Neuronal stem cell (in vitro differentiated cells): Measurements from ENCODE around the gene AHNAK.

ENCODE experiments used
- DNase-seq: peaks from one replicate; pipeline ENCODE4 v3.0.0-alpha.2; 2013; ENCODE audit warnings: low spot score
- H2AFZ ChIP-seq: one replicate; pipeline ENCODE4 v1.6.1; 2013; ENCODE audit warnings: mild to moderate bottlenecking, low read length, inconsistent platforms
- H2AK5ac ChIP-seq: 2 replicates; pipeline ENCODE4 v1.6.1; 2013; ENCODE audit warnings: low read depth, mild to moderate bottlenecking, inconsistent platforms, low read length, moderate library complexity, mixed read lengths
- H2BK120ac ChIP-seq: 2 replicates; pipeline ENCODE4 v1.6.1; 2013; ENCODE audit warnings: low read depth, mild to moderate bottlenecking, inconsistent platforms, low read length, moderate library complexity, mixed read lengths
- H2BK12ac ChIP-seq: one replicate; pipeline ENCODE4 v1.6.1; 2013; ENCODE audit warnings: low read length, inconsistent platforms
- H2BK15ac ChIP-seq: 2 replicates; pipeline ENCODE4 v1.6.1; 2013; ENCODE audit warnings: mild to moderate bottlenecking, low read length, inconsistent platforms, mixed read lengths
- H2BK5ac ChIP-seq: one replicate; pipeline ENCODE4 v1.6.1; 2013; ENCODE audit warnings: inconsistent platforms, mild to moderate bottlenecking, low read length, moderate library complexity
- H3K14ac ChIP-seq: one replicate; pipeline ENCODE4 v1.6.1; 2013; ENCODE audit warnings: low read length, inconsistent platforms
- H3K18ac ChIP-seq: 2 replicates; pipeline ENCODE4 v1.6.1; 2013; ENCODE audit warnings: low read length, inconsistent platforms
- H3K23ac ChIP-seq: 2 replicates; pipeline ENCODE4 v1.6.1; 2013; ENCODE audit warnings: low read depth, mild to moderate bottlenecking, mixed read lengths, low read length, inconsistent platforms; ENCODE audit not compliant: poor library complexity
- H3K27ac ChIP-seq: replicated peaks from 3 replicates; pipeline ENCODE4 v1.5.1; 2013; ENCODE audit warnings: low read length, inconsistent platforms
- H3K27me3 ChIP-seq, 3 experiments: 2 replicates each; pipeline ENCODE4 v1.6.1; 2013; ENCODE audit warnings: low read length in 3 of 3, mild to moderate bottlenecking in 2 of 3, inconsistent platforms in 1 of 3, low read depth in 1 of 3, mixed read lengths in 1 of 3, moderate library complexity in 1 of 3; ENCODE audit not compliant: control insufficient read depth in 3 of 3, insufficient read depth in 3 of 3
- H3K36me3 ChIP-seq, 2 donors: replicated peaks in 1 of 2; 2 replicates each; pipeline ENCODE4 v1.6.1; 2013; ENCODE audit warnings: low read length in 2 of 2; ENCODE audit not compliant: control insufficient read depth in 2 of 2, insufficient read depth in 2 of 2
- H3K4ac ChIP-seq: 2 replicates; pipeline ENCODE4 v1.6.1; 2013; ENCODE audit warnings: inconsistent platforms, mild to moderate bottlenecking, low read length, moderate library complexity
- H3K4me1 ChIP-seq, 2 donors: 1 replicate in 1 of 2; 2 replicates in 1 of 2; pipeline ENCODE4 v1.6.1; 2013; ENCODE audit warnings: low read length in 2 of 2, low read depth in 1 of 2; ENCODE audit not compliant: control insufficient read depth in 2 of 2, insufficient read depth in 1 of 2
- H3K4me2 ChIP-seq: one replicate; pipeline ENCODE4 v1.6.1; 2013; ENCODE audit warnings: mild to moderate bottlenecking, low read length, inconsistent platforms; ENCODE audit not compliant: insufficient read depth, poor library complexity, severe bottlenecking
- H3K4me3 ChIP-seq, 2 donors: 2 replicates each; pipeline ENCODE4 v1.5.1; 2013; ENCODE audit warnings: low read length in 2 of 2, mild to moderate bottlenecking in 2 of 2, inconsistent platforms in 1 of 2, moderate library complexity in 1 of 2
- H3K79me1 ChIP-seq: one replicate; pipeline ENCODE4 v1.6.1; 2013; ENCODE audit warnings: low read depth, mild to moderate bottlenecking, inconsistent platforms, low read length, moderate library complexity
- H3K9ac ChIP-seq: one replicate; pipeline ENCODE4 v1.6.1; 2013; ENCODE audit warnings: mild to moderate bottlenecking, low read depth, low read length, inconsistent platforms; ENCODE audit not compliant: poor library complexity
- H3K9me3 ChIP-seq, 2 donors: replicated peaks in 1 of 2; 2 replicates each; pipeline versions ENCODE3 to v1.6.1; 2013; ENCODE audit warnings: low read length in 2 of 2, mild to moderate bottlenecking in 2 of 2, inconsistent platforms in 1 of 2, low read depth in 1 of 2, mixed read lengths in 1 of 2, moderate library complexity in 1 of 2; ENCODE audit not compliant: control insufficient read depth in 2 of 2, insufficient read depth in 1 of 2
- H4K8ac ChIP-seq: one replicate; pipeline ENCODE4 v1.6.1; 2013; ENCODE audit warnings: low read depth, mild to moderate bottlenecking, inconsistent platforms, low read length, moderate library complexity
- H4K91ac ChIP-seq: one replicate; pipeline ENCODE4 v1.6.1; 2013; ENCODE audit warnings: low read length, low read depth, mild to moderate bottlenecking, inconsistent platforms; ENCODE audit not compliant: poor library complexity
- WGBS, 2 donors: extraction: QIAGEN DNeasy Blood & Tissue Kit; methylation state at CpG; one replicate each; pipeline ENCODE4 v1.1.7; 2013; ENCODE audit warnings: missing lambda C conversion rate in 2 of 2, mixed read lengths in 1 of 2; ENCODE audit not compliant: insufficient read length in 2 of 2, insufficient replicate concordance in 1 of 2; ENCODE audit errors: extremely low coverage in 2 of 2; 5-methylcytosine and 5-hydroxymethylcytosine counted together

The AHNAK gene

GRCh38 chr11:62546929-62547625 lies 471 bp upstream of the AHNAK start:
- Histone ChIP-seq H3K4ac (no peak overlapping the region), H3K79me1 (peaks cover 3% of the 10 kb centered on the region), H4K8ac (no peak overlapping the region), H3K27ac (no peak overlapping the region), H3K36me3 (no peaks in the 10 kb centered on the region), H3K4me3 (peak overlapping the region; percentile 16 to 70), H2BK15ac (peak overlapping the region; percentile 92), H2AK5ac (peak overlapping the region; percentile 43), H2BK12ac (peak overlapping the region; percentile 16), H3K27me3 (peaks cover 21 to 63% (median 47%) of the 10 kb centered on the region in 3 experiments), H3K18ac (peak overlapping the region; percentile 90), H3K14ac (no peak overlapping the region), H3K9ac (peak overlapping the region; percentile 30), H2BK5ac (peak overlapping the region; percentile 67), H4K91ac (no peak overlapping the region), H2AFZ (peak overlapping the region; percentile 83), H2BK120ac (peak overlapping the region; percentile 62), H3K9me3 (no peaks in the 10 kb centered on the region), H3K4me2 (peak overlapping the region; percentile 97), H3K4me1 (peaks cover 37 to 38% of the 10 kb centered on the region in 2 donors), H3K23ac (peak overlapping the region; percentile 12)
- DNase-seq = no peak
- no CpG with 5 or more reads among the region's 40 CpGs for WGBS, 2 donors

DNA sequence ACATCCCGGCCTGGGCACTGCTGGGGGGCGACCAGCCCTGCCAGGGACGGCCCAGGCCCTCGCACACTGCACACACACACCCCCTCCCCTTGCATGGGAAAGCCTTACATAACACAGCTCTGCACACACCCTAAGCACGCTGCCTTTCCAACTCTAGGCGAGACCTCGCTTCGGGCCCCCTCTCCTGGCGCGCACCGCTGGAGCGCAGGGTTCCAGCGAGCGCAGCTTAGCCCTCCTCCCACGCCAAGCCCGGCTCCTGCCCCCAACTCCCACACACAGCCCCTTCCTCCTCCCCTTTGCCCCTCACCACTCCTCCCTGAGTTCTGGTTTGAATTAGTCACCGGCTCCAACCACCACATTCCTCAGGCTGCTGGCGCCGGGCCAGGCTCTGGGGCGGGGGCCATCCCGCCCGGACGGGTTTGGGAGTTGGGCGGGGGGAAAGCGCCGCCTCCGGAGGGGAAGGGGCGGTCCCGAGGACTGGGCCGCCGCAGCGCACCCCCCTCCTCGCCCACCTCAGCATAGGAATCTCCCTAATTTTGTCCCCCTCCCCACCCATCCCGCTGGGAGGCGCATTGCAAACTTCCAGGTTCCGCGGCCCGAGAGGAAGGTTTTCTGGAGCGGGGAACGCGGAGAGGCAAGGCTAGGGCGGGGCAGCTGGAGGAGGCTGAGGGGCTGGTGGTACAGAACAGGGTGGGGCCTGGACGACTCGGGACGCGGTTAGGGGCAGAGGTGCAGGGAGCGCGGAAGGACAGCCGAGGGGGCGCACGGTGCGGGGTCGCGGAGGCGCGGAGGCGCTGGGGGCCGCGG lies 966 bp downstream of the AHNAK start:
- WGBS, 2 donors = no CpG with 5 or more reads among the region's 59 CpGs
- peak; percentile 78 for DNase-seq
- peak overlapping the region; percentile 8 for H3K27ac ChIP-seq

GRCh38 chr11:62544581-62545436 lies 1.8 kb downstream of the AHNAK start:
- peak overlapping the region; percentile 57 for H2BK5ac ChIP-seq
- H3K4me1 ChIP-seq = peaks cover 35 to 45% of the 10 kb centered on the region in 2 donors
- peak overlapping the region; percentile 97 for H3K18ac ChIP-seq
- H3K27ac ChIP-seq = no peak overlapping the region
- H2AK5ac ChIP-seq = peak overlapping the region; percentile 53
- peak overlapping the region; percentile 90 for H3K14ac ChIP-seq
- peaks cover 5% of the 10 kb centered on the region for H3K79me1 ChIP-seq
- H4K91ac ChIP-seq = no peak overlapping the region
- H3K4ac ChIP-seq = no peak overlapping the region
- peak overlapping the region; percentile 45 to 96 for H3K4me3 ChIP-seq
- peak overlapping the region; percentile 97 for H3K4me2 ChIP-seq
- H2BK12ac ChIP-seq = peak overlapping the region; percentile 88
- H3K9me3 ChIP-seq = no peaks in the 10 kb centered on the region
- H3K9ac ChIP-seq = peak overlapping the region; percentile 88
- peak overlapping the region; percentile 53 for H2BK120ac ChIP-seq
- H2AFZ ChIP-seq = peak overlapping the region; percentile 83
- DNase-seq = no peak
- no peak overlapping the region for H4K8ac ChIP-seq
- no CpG with 5 or more reads among the region's 32 CpGs for whole genome bisulfite sequencing, 2 donors
- peak overlapping the region; percentile 99 for H2BK15ac ChIP-seq
- peaks cover 21 to 69% (median 47%) of the 10 kb centered on the region in 3 experiments for H3K27me3 ChIP-seq
- peak overlapping the region; percentile 98 for H3K23ac ChIP-seq
- H3K36me3 ChIP-seq = no peaks in the 10 kb centered on the region

More for the DNA sequence above, 966 bp downstream of the AHNAK start:
- H3K4ac ChIP-seq = no peak overlapping the region
- H2AFZ ChIP-seq = peak overlapping the region; percentile 83
- peak overlapping the region; percentile 89 for H2BK120ac ChIP-seq
- H3K9ac ChIP-seq = peak overlapping the region; percentile 91
- peak overlapping the region; percentile 88 for H2AK5ac ChIP-seq
- H3K4me3 ChIP-seq = peak overlapping the region; percentile 45 to 96
- peaks cover 5% of the 10 kb centered on the region for H3K79me1 ChIP-seq
- no peaks in the 10 kb centered on the region for H3K36me3 ChIP-seq
- no peaks in the 10 kb centered on the region for H3K9me3 ChIP-seq
- peak overlapping the region; percentile 88 for H2BK12ac ChIP-seq
- peaks cover 33 to 43% of the 10 kb centered on the region in 2 donors for H3K4me1 ChIP-seq
- H2BK15ac ChIP-seq = peak overlapping the region; percentile 99
- peak overlapping the region; percentile 90 for H3K14ac ChIP-seq
- H4K8ac ChIP-seq = no peak overlapping the region
- H3K4me2 ChIP-seq = peak overlapping the region; percentile 97
- H3K18ac ChIP-seq = peak overlapping the region; percentile 97
- peak overlapping the region; percentile 57 for H2BK5ac ChIP-seq
- H3K27me3 ChIP-seq = peaks cover 21 to 69% (median 47%) of the 10 kb centered on the region in 3 experiments
- H3K23ac ChIP-seq = peak overlapping the region; percentile 98
- no peak overlapping the region for H4K91ac ChIP-seq
